Right hindlimb (tissue), 1 donor: ENCODE results near the gene WDR75.
A peak's percentile ranks its signal among the peaks of the same experiment; 100 is the strongest.
"Not testable (repeated sequence)": the region's sequence is repeated elsewhere in the genome, so short reads cannot be mapped to it uniquely, and the experiment has no call there.

ENCODE experiments used
- DNase-seq: peaks from one replicate; pipeline ENCODE4 v3.0.0-alpha.2; 2018

Gene WDR75

GRCh38 chr2:189440947-189441708, at the start of gene WDR75:
Gene WDR75 (plus strand): TSS chr2:189441474. CDS start chr2:189441493, 19 bp downstream.
- peak; percentile 97 for DNase-seq

DNA sequence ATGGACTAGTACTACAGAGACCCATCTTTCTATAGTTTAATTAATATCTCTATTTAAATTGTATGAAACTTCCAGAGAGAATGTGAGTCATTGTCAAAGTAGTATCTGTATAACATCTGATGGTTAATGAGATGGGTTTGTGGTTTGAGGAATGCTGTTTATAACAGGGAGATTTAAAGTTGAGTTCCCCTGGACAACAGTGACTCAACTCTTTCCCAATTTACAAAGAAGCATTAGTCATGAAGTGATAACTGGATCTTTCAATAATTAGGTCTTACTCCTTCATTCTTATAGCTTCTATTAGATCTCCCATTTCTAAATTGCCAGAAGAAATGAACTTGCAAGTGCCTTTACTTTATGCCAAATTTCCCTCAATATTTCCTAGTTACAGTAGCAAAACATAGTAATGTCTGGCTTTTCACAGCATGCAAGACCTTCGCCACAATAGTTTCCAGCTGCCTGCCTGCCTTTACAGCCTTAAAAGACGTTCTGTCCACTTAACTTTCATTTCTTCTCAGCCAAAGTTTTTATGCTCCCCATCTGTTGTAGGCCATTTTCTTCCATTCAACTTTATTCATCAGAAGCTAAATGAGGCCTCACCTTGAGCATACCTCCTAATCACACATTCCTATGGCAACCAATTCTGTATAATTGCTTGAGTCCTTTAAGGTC, 47.7 kb upstream of the WDR75 start:
- DNase-seq = peak; percentile 51

DNA sequence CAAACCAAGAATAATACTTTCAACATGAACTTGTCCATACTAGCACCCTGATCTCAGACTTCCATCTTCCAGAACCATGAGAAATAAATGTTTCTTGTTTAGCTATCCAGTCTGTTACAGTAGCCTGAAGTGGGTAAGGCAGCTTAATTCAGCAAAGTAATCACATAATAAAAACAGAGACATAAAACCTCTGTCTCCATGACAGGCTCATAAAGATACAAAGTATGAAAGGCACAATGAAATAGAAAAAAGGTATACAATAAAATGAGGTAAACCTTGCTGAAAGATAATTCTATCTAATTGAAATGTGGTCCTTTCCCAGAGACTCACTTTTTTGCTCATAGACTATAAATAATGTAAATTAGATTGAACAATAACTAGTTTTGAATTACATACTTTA, 46.7 kb upstream of the WDR75 start:
- no peak for DNase-seq

- no peak for DNase-seq
Observed at GRCh38 chr2:189402932-189403331, 38.3 kb upstream of the WDR75 start.

- no peak for DNase-seq
Observed at GRCh38 chr2:189406586-189407233, 34.6 kb upstream of the WDR75 start.

DNA sequence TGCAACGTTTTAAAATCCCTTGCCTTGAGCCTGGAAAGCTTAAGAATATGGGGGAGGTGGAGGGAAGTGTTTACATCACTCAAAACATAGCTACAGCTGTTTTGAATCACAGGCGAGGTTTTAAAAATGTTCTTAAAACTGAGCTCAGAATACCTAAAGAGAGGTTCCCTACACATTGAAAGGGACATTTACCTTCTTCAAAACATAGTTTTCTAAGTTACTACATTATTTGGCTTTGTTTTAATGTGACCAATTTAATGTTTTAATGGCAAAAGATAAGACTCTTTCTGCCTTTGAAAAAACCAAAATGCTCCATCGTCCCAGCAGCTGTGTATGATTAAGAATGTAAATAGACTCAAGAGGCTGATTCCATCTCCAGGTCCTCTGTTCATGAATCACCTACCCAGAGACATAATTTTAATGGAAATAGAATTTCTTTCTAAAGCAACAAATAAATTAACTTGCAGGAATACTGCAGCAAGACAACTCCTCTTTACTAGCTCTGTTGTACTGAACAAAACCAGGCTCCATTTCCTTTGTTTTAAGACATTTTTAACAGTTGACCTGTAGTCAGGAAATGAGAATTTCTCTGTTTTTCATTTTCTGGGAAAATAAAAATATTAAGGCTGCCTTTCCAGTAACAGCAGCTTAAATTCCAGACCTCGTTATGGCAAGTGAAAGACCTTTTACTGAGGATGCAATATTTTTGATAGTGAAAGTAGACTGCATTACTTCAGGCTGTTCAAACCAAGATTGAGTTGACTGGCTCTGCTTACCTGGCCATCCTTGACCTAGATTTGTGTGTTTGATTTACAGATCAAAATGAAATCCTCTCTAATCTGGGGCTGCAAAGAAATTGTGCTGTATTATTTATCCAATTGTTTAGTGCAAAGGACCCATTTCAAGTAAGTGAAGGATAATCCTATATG, 33.7 kb upstream of the WDR75 start:
- no peak for DNase-seq

DNA sequence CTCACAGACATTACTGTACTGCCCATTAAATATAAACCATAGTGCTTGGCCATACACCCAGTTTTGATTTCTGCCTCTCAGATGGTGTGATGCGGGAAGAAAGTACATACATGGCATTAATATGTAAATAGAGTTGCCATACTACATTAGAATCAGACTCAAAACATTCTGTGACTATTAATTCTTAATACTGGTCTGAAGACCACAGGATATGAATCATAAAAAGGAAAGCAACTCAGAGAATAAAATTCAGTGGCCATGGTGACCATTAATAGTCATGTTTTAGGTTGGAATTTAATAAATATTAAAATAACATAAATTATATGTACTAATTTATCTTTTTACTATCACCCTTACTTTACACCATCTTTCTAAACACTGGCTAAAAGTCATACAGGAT, 33.0 kb upstream of the WDR75 start:
- DNase-seq = no peak

DNA sequence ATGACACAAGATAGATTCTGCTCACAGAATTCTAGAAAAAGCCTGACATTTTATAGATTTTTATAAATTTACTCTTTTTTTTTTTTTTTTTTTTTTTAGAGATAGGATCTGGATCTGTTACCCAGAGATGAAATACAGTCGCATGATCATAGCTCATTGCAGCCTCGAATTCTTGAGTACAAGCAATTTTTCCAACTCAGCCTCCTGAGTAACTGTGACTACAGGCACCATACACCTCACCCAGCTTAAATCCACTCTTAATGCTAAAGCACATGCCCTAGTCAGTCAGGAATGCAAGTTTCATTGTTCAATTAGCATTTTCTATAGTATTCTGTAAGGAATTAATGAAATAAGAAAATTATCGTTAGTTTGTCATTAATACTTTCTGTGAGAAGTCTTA, 32.1 kb upstream of the WDR75 start:
- DNase-seq = no peak

DNA sequence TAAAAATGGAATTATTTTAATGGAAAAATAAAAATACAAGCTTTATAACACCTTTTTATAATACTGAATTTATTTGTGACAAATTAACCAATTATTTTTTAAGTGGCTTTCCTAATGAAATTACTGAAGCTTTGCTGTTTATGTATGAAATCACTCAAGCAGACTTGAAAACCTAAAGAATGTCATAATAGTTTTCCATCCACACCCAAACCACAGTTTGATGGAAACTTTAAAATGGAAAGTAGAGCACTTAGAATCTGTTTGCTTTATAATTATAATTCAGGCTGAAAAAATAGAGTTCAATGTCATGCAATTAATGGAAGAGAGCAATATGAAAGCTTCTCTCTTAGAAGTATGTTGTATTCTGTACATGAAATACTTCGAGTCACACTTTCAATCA, 31.6 kb upstream of the WDR75 start:
- DNase-seq = no peak

GRCh38 chr2:189411860-189412259, 29.4 kb upstream of the WDR75 start:
- DNase-seq = peak; percentile 59

DNA sequence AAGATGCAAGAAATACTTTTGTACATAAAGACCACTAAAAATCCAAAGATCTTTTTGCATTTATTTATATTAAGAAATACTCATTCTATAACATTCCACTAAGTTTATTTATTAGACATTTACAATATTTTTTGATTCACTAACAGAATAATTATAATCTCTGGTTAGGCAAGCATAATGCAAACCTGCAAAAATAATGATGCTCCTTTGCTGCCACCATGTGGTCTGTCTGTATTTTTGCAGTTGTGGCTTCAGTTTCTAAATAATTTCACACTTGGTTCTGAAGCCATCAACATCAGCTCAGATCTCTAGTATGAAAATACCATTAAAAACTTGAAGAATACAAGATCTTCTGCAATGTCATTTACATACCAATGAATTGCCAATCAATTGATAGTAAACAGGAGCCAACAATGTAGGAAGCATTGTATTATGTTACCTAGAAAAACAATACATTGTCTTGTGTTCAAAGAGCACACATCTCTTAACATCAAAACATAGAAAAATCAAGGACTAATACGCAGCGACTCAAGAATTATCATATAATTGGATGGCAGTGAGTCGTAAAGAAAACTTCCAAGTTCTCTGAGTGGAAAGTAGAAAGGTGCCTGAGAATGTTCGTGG, 28.8 kb upstream of the WDR75 start:
- DNase-seq = peak; percentile 78

DNA sequence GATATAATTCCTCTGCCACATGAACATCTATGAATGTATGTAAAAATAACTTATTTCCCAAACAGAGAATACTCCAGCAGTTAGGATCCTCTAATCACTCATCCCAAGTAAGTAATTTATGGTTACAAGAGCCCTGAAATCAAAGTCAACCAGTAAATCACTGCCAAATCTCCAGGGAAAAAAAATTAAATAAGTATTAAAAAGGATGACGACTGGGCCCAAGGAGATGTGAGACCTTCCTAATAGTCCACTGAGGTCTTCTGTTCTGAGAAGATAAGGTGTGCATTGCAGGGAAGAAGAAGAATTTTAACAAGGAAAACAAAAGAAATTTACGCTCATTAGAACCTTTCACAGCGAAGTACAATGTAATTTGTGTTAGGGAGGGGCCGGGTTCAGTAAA, 28.0 kb upstream of the WDR75 start:
- DNase-seq = no peak

DNA sequence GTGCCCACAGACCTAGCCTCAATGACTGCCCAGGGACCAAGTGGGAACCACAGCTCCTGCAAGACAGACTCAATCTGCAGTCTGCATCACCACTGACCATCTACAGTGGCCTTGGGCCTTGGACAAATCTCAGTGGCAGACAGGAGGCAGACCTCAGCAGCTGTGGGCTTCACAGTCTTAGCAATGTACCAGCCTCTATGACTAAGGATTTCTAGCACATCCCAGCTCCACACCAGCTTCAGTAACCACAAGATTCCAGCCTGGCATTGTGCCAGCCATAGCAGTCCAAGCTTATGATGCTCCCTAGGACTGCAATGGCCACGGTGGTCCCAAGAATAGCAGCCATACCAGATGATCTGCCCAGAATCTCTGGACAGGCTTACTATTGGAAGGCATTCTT, 19.6 kb upstream of the WDR75 start:
- DNase-seq = no peak

GRCh38 chr2:189424961-189425360, 16.3 kb upstream of the WDR75 start:
- DNase-seq = no peak

- no peak for DNase-seq
Observed at GRCh38 chr2:189425676-189426075, 15.6 kb upstream of the WDR75 start.

DNA sequence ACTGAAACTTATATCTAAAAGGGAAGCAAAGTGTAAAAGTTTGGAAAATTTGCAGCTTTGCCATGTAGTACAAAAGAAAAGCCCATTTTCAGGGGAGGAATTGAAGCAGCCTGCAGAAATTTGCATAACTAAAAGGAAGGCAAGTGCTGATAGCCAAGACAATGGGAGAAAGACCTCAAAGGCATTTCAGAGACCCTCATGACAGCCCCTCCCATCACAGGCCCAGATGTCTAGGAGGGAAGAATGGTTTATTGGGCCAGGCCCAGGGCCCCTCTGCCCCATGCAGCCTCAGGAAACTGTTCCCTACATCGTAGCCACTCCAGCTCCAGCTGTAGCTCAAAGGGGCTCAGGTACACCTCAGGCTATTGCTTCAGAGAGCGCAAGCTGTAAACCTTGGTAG, 14.4 kb upstream of the WDR75 start:
- no peak for DNase-seq

GRCh38 chr2:189427872-189428271, 13.4 kb upstream of the WDR75 start:
- no peak for DNase-seq

GRCh38 chr2:189430448-189430847, 10.8 kb upstream of the WDR75 start:
- not testable (repeated sequence) for DNase-seq

DNA sequence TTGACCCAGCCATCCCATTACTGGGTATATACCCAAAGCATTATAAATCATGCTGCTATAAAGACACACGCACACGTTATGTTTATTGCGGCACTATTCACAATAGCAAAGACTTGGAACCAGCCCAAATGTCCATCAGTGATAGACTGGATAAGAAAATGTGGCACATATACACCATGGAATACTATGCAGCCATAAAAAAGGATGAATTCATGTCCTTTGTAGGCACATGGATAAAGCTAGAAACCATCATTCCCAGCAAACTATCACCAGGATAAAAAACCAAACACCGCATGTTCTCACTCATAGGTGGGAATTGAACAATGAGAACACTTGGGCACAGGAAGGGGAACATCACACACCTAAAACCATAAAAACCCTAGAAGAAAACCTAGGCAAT, 5.5 kb upstream of the WDR75 start:
- DNase-seq = not testable (repeated sequence)

DNA sequence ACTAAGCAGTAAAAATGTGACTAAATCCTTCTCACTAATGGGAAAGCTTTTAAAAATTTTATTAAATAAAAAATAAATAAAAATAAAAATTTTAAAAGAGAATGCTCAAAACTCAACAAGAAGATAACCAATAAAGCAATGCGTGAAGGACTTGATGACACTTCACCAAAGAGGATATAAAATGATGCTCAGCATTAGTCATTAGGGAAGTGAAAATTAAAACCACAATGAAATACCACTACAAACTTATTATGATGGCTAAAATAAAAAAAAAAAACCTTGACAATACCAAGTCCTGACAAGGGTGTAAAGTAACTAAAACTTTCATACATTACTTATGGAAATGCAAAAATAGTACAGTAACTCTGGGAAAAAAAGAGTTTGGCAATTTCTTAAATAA, 3.3 kb upstream of the WDR75 start:
- DNase-seq = no peak

GRCh38 chr2:189439342-189439741, 1.9 kb upstream of the WDR75 start:
- no peak for DNase-seq

DNA sequence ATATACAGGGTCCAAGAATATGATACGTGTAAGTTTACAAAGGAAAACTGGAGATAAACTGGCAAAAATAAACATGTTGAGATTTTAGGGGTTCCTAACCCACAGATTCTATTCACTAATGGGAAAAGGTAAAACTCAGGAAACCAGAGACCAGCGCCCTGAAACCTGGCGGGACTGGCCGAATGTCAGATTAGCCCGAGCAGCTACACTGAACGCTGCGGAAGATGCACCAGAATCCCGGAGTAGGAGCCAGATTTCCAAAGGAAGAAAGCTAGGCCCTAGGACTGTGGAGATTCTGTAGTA, 679 bp upstream of the WDR75 start:
- DNase-seq = no peak

DNA sequence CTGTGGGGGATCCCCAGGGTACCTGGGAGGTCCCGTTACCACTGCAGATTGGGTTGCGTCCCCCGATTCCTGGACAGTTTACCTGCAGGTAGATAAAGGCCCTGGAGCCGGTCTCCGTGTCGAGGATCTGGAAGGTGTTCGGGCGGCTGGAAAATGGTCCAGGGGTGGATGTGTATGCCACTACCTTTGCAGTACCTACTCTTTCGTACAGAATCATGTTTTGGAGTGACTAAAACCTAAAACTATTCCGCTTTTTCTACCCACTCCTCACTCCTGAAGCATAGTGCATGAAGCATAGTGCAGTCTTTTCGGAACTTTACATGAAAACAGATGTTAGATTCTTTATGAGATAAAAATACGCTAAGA, 418 bp downstream of the WDR75 start:
- no peak for DNase-seq
